Duodenal mucosa (tissue), 2 donors: Measurements from ENCODE around the gene DNAJB5.
"Not testable (repeated sequence)": the region's sequence is repeated elsewhere in the genome, so short reads cannot be mapped to it uniquely, and the experiment has no call there.

Experiments
- H3K27ac ChIP-seq: one replicate; pipeline ENCODE4 v1.7.0; 2013; ENCODE audit warnings: low read depth, low read length
- H3K27me3 ChIP-seq, 2 donors: one replicate each; pipeline ENCODE4 v1.7.0; 2013; ENCODE audit warnings: low read length in 2 of 2, control low read depth in 1 of 2; ENCODE audit not compliant: insufficient read depth in 2 of 2, control insufficient read depth in 1 of 2
- H3K36me3 ChIP-seq, 2 donors: one replicate each; pipeline ENCODE4 v1.7.0; 2013; ENCODE audit warnings: low read length in 2 of 2, control low read depth in 1 of 2; ENCODE audit not compliant: insufficient read depth in 2 of 2, control insufficient read depth in 1 of 2
- H3K4me1 ChIP-seq, 2 donors: one replicate each; pipeline ENCODE4 v1.7.0; 2013; ENCODE audit warnings: low read length in 2 of 2, control low read depth in 1 of 2; ENCODE audit not compliant: insufficient read depth in 2 of 2, control insufficient read depth in 1 of 2
- H3K4me3 ChIP-seq, 2 donors: one replicate each; pipeline ENCODE4 v1.7.0; 2013; ENCODE audit warnings: low read length in 2 of 2, low read depth in 1 of 2
- H3K9ac ChIP-seq, 2 donors: one replicate each; pipeline ENCODE4 v1.7.0; 2013; ENCODE audit warnings: low read length in 2 of 2, low read depth in 1 of 2
- H3K9me3 ChIP-seq, 2 donors: one replicate each; pipeline ENCODE4 v1.7.0; 2013; ENCODE audit warnings: low read length in 2 of 2, control low read depth in 1 of 2; ENCODE audit not compliant: control insufficient read depth in 1 of 2

Gene DNAJB5

DNA sequence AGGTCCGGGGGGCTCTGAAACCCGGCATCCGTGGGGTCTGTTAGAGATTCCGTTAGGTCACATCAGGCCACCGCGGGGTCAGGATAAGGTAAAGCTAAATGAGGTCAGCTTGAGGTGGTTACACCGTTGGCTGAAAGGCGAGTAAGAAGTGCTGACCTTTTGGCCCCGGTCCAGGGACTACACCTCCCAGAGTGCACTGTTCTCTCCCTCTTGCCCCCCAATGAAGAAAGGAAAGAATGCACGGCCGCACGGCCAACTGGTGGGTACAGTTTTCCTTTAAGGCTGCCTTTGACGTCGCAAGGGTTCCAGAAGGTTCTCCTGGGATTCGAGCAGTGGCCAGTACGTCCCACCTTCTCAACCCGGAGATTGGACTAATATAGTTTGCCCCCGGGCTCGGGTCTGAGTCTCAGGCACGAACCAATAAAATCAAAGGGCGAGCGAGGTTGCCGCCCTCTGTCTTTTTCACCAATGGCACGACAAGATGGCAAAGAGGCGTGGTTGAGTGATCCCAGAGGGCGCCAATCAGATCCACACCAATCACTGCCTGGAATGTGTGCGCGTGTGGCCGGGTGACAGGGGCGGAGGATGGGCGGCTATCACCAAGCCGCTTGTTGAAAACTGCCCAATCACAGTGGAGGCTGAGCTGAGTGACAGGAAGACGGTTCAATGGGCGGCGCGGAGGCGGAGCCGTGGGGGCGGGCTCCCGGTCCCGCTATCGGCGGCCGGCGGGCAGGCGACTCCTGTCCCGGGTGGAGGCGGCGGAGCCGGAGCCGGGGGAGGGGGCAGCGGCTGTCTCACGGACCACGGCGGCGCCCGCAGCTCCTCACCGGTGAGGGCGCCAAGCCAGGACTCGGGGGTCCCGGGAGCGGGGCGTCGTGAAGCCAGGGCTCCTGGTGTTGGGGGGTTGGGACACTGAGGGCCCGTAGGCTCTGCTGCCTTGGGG, at the start of gene DNAJB5:
TSS of gene DNAJB5 (plus strand) at position 743 of the 943 bp plus-strand sequence. CDS start 886 bp downstream, outside the sequence.
- Histone ChIP-seq H3K4me1 (peaks cover 18 to 48% of the 10 kb centered on the region in 2 donors), H3K36me3 (no peaks in the 10 kb centered on the region), H3K9ac (peak within 1 kb of the TSS; percentile 58 to 73), H3K27ac (peak within 1 kb of the TSS; percentile 84), H3K27me3 (peaks cover 0 to 3% of the 10 kb centered on the region in 2 donors), H3K9me3 (no peaks in the 10 kb centered on the region), H3K4me3 (peak within 1 kb of the TSS; percentile 72 to 88)

- H3K9me3 ChIP-seq, H3K4me3 ChIP-seq, H3K9ac ChIP-seq, H3K27ac ChIP-seq, H3K4me1 ChIP-seq, H3K36me3 ChIP-seq: not testable (repeated sequence)
- peaks cover 0 to 13% of the 10 kb centered on the region in 2 donors for H3K27me3 ChIP-seq
Observed at GRCh38 chr9:34939989-34940388, 49.6 kb upstream of the DNAJB5 start.

GRCh38 chr9:34948451-34948850, 41.1 kb upstream of the DNAJB5 start:
- H3K4me1 ChIP-seq: no peaks in the 10 kb centered on the region
- no peaks in the 10 kb centered on the region for H3K9me3 ChIP-seq
- no peaks in the 10 kb centered on the region for H3K36me3 ChIP-seq
- H3K27me3 ChIP-seq: peaks cover 0 to 13% of the 10 kb centered on the region in 2 donors
- H3K27ac ChIP-seq: no peak overlapping the region
- H3K4me3 ChIP-seq: no peak overlapping the region
- H3K9ac ChIP-seq: no peak overlapping the region

DNA sequence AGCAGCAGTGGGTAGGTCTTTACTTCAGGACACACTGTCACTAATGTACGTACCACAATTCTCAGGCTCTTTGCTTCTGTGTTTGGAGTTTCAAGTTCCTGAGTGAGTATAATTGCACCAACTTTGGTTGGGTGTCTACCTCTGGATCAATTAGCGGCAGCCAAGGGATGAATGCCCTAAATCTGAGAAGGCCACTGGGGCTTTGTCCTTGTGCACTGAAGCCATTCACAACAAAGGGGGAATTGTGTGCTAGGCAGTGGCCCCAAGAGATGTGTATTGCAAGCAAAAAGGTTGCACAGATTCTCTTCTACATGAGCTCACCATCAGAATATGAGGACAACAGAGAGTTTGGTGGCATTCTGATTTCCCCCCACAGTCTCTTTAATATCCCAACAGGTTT, 35.3 kb upstream of the DNAJB5 start:
- no peak overlapping the region for H3K9ac ChIP-seq
- peaks cover 21 to 30% of the 10 kb centered on the region in 2 donors for H3K27me3 ChIP-seq
- H3K9me3 ChIP-seq: no peaks in the 10 kb centered on the region
- no peak overlapping the region for H3K4me3 ChIP-seq
- no peaks in the 10 kb centered on the region for H3K4me1 ChIP-seq
- no peak overlapping the region for H3K27ac ChIP-seq
- no peaks in the 10 kb centered on the region for H3K36me3 ChIP-seq

DNA sequence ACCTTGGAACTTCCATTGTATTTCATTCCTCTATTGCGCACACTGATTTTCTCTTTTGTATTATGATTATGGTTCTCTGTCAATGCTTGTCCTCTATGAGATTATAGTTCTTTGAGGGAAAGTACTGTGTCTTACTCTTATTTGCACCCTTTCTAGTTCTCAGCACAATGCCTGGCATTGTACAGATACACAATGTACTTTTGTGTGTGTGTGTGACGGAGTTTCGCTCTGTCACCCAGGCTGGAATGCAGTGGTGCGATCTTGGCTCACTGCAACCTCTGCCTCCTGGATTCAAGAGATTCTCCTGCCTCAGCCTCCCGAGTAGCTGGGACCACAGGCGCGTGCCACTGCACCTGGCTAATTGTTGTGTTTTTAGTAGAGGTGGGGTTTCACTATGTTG, 33.5 kb upstream of the DNAJB5 start:
- not testable (repeated sequence) for H3K9ac ChIP-seq, H3K27ac ChIP-seq, H3K4me3 ChIP-seq, H3K9me3 ChIP-seq, H3K4me1 ChIP-seq, H3K36me3 ChIP-seq
- H3K27me3 ChIP-seq: peaks cover 35 to 45% of the 10 kb centered on the region in 2 donors

DNA sequence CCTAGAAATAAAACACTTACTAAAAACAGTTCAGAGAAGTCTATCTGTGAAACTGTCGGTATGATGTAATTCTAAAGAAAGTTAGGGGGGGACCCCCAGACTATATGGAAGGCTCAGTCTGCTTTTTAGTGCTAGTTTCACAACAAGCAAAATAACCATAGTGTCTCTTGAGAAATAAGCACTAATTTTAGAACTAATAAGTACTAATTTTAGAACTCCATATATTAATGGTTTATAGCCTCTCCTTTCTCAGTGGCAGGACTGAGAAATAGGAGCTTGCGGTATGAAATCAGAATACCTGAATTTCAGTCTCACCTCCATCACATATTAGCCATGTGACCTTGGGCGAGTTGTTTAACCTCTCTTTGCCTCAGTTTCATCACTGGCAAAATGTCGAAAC, 32.9 kb upstream of the DNAJB5 start:
- Histone ChIP-seq H3K9ac (no peak overlapping the region), H3K27ac (no peak overlapping the region), H3K9me3 (no peaks in the 10 kb centered on the region), H3K27me3 (peaks cover 40 to 44% of the 10 kb centered on the region in 2 donors), H3K4me3 (no peak overlapping the region), H3K36me3 (no peaks in the 10 kb centered on the region), H3K4me1 (no peaks in the 10 kb centered on the region)

DNA sequence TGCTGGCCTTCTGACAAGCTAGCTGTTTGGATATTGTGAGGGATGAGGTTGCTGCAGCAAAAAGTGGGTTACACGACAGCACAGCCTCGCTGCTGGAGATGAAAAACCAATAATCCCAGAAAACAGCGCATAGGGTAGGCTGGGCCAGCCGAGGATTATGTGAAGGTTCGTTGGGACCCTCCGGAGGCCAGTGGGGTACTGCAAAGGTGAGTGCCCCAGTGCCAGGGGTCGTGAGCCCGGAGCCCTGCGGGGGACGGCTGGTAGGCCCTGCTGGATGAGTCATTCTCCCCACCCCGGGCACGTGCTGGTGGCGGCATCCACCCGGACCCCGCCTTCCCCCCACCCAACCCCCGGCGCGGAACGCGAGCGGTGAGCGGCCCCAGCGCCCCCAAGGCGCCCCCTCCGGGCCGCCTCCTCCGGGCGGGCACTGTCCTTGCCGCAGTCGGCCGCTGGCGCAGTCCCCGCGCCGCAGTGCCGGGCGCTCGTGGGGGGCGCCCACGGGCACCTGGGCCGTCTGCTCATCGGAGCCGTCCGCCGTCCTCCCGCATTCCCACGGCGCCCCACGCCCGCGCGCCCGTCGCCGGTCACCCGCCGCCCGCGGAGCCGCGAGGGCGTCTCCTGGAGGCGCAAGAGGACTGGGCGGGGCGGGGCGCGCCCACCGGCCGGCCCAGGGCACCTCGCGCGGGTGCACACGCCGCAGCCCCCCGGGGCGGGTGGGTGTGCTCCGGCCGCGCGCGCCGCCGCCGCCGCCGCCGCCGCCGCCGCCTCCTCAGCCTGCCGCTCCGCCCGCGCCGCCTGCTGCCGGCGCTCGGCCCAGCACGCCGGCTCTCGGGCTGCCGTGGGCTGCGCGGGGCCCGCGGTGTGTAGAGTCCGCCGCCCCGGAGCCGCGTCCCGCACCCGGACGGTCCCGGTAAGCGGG, 31.8 kb upstream of the DNAJB5 start, which contains the start of gene PHF24:
TSS of gene PHF24 (plus strand) at position 794 of the 919 bp plus-strand sequence. CDS start 13,014 bp downstream, outside the sequence.
- no peak within 1 kb of the TSS for H3K9ac ChIP-seq
- no peak within 1 kb of the TSS for H3K4me3 ChIP-seq
- H3K27ac ChIP-seq: no peak within 1 kb of the TSS
- H3K9me3 ChIP-seq: no peaks in the 10 kb centered on the region
- H3K4me1 ChIP-seq: no peaks in the 10 kb centered on the region
- peaks cover 44 to 45% of the 10 kb centered on the region in 2 donors for H3K27me3 ChIP-seq
- no peaks in the 10 kb centered on the region for H3K36me3 ChIP-seq

DNA sequence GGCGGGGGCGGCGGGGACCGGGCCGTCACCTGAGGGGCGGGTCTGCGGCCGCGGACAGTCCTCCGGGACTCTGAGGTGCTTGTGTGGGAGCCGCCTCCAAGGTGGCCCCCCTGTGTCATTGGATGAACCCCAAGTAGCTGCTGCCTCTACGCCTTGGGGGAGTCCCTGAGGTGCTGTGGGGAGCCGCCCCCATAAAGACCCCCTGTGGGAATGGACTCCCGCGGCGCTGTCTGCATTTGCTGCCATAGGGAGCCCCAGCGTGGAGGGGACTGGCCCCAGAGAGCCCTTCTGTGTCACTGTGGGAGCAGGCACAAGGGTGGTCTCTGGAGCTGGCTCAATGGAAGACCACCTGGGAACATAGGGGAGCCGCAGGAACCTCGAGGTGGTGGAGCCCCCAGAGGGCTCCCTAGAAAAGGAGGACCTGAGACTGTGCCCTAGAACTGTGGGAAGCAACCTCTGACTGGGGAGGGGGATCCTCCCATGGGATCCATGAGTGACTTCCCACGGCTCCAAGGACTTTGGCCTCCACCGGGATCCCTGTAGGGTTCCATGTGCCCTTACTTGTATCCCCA, 31.0 kb upstream of the DNAJB5 start:
- H3K4me1 ChIP-seq: no peaks in the 10 kb centered on the region
- H3K36me3 ChIP-seq: no peaks in the 10 kb centered on the region
- H3K4me3 ChIP-seq: no peak overlapping the region
- no peak overlapping the region for H3K27ac ChIP-seq
- peaks cover 47 to 48% of the 10 kb centered on the region in 2 donors for H3K27me3 ChIP-seq
- no peak overlapping the region for H3K9ac ChIP-seq
- no peaks in the 10 kb centered on the region for H3K9me3 ChIP-seq

DNA sequence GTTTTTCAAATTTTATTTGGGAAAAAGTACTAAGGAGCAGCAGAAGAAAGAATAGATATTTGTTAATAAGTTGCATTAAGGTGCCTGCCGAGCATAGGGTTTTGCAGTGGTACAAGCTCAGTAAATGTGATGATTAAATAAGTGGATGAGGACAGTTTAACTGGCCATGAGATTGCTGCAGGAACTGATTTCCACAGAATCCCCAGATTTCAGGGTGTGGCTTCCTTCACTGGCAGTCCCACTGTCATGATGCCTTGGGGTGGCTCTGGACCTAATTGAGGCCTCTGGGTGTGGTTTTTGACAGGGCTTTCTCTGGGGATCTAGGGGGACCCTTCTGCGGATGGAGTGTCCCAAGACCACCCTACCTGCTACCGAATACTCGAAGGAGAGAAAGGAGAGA, 30.1 kb upstream of the DNAJB5 start:
- H3K9ac ChIP-seq: no peak overlapping the region
- no peak overlapping the region for H3K4me3 ChIP-seq

More for the DNA sequence above, 30.1 kb upstream of the DNAJB5 start:
- no peak overlapping the region for H3K27ac ChIP-seq
- H3K36me3 ChIP-seq: no peaks in the 10 kb centered on the region
- no peaks in the 10 kb centered on the region for H3K4me1 ChIP-seq
- H3K9me3 ChIP-seq: no peaks in the 10 kb centered on the region
- H3K27me3 ChIP-seq: peaks cover 50 to 53% of the 10 kb centered on the region in 2 donors
